ENCODE data around the gene SRPK1. TPM values are rescaled to one million over a fixed set of nuclear protein-coding genes. Genes with fewer than 3 reads are reported as not detected.
A peak's percentile ranks its signal among the peaks of the same experiment; 100 is the strongest.
"Not testable (repeated sequence)": the region's sequence is repeated elsewhere in the genome, so short reads cannot be mapped to it uniquely, and the experiment has no call there.

Gene SRPK1
- 57.0 and 64.4 TPM in 2 replicates for total RNA-seq (2014; rRNA removed; shearing (Covaris generic))

GRCh38 chr6:35920793-35921732, at the start of gene SRPK1:
TSS of gene SRPK1 (minus strand) at chr6:35921098. CDS start at chr6:35921056, 42 bp downstream.
- peak; percentile 64 for DNase-seq (ENCODE audit: low spot score)

GRCh38 chr6:35970181-35970580, 49.3 kb upstream of the SRPK1 start:
- peak; percentile 22 for DNase-seq (ENCODE audit: low spot score)

GRCh38 chr6:35969646-35970045, 48.7 kb upstream of the SRPK1 start:
- DNase-seq (ENCODE audit: low spot score): no peak

GRCh38 chr6:35968821-35969220, 47.9 kb upstream of the SRPK1 start:
- no peak for DNase-seq (ENCODE audit: low spot score)

GRCh38 chr6:35967076-35967774, 46.3 kb upstream of the SRPK1 start:
- no peak for DNase-seq (ENCODE audit: low spot score)

GRCh38 chr6:35962779-35963560, 42.1 kb upstream of the SRPK1 start:
- no peak for DNase-seq (ENCODE audit: low spot score)

- no peak for DNase-seq (ENCODE audit: low spot score)
Observed at GRCh38 chr6:35960187-35960586, 39.3 kb upstream of the SRPK1 start.

- no peak for DNase-seq (ENCODE audit: low spot score)
Observed at GRCh38 chr6:35955970-35956369, 35.1 kb upstream of the SRPK1 start.

- no peak for DNase-seq (ENCODE audit: low spot score)
Observed at GRCh38 chr6:35955521-35955920, 34.6 kb upstream of the SRPK1 start.

- peak; percentile 36 for DNase-seq (ENCODE audit: low spot score)
Observed at GRCh38 chr6:35955071-35955470, 34.2 kb upstream of the SRPK1 start.

- no peak for DNase-seq (ENCODE audit: low spot score)
Observed at GRCh38 chr6:35954333-35954732, 33.4 kb upstream of the SRPK1 start.

- peak; percentile 9 for DNase-seq (ENCODE audit: low spot score)
Observed at GRCh38 chr6:35948725-35949124, 27.8 kb upstream of the SRPK1 start.

GRCh38 chr6:35945650-35946025, 24.7 kb upstream of the SRPK1 start:
- DNase-seq (ENCODE audit: low spot score): no peak

GRCh38 chr6:35943390-35943789, 22.5 kb upstream of the SRPK1 start:
- no peak for DNase-seq (ENCODE audit: low spot score)

GRCh38 chr6:35942355-35942754, 21.5 kb upstream of the SRPK1 start:
- DNase-seq (ENCODE audit: low spot score): no peak

GRCh38 chr6:35941170-35941569, 20.3 kb upstream of the SRPK1 start:
- DNase-seq (ENCODE audit: low spot score): not testable (repeated sequence)

GRCh38 chr6:35940014-35940413, 19.1 kb upstream of the SRPK1 start:
- not testable (repeated sequence) for DNase-seq (ENCODE audit: low spot score)

GRCh38 chr6:35939259-35939658, 18.4 kb upstream of the SRPK1 start:
- not testable (repeated sequence) for DNase-seq (ENCODE audit: low spot score)

- no peak for DNase-seq (ENCODE audit: low spot score)
Observed at GRCh38 chr6:35936681-35937359, 15.9 kb upstream of the SRPK1 start.

- no peak for DNase-seq (ENCODE audit: low spot score)
Observed at GRCh38 chr6:35935469-35935868, 14.6 kb upstream of the SRPK1 start.

GRCh38 chr6:35933844-35934243, 12.9 kb upstream of the SRPK1 start:
- DNase-seq (ENCODE audit: low spot score): no peak

All from A172 (cell line).